ENCODE measurements around the gene KLK13. TPM values are rescaled to one million over a fixed set of nuclear protein-coding genes. Genes with fewer than 3 reads are reported as not detected.

KLK13 gene
- total and polyA plus RNA-seq, 7 donors: 0.58 to 0.60 TPM; not detected in 5

- no peaks in the 10 kb centered on the region for H3K27me3 ChIP-seq
- TF ChIP-seq POLR2AphosphoS5 (IDR thresholded peaks at IDR 0.05): no peak
- no peak for TF ChIP-seq EP300 (IDR thresholded peaks at IDR 0.05)
- TF ChIP-seq CTCF (IDR thresholded peaks at IDR 0.05): no peak
- no peak for TF ChIP-seq POLR2A (IDR thresholded peaks at IDR 0.05)
- H3K4me3 ChIP-seq: no peak overlapping the region
- no peaks in the 10 kb centered on the region for H3K36me3 ChIP-seq
- H3K4me1 ChIP-seq: peaks cover 0 to 5% (median 0%) of the 10 kb centered on the region in 4 donors
- intact Hi-C loops (cut with DNase I): no loop called here
- 83 to 91% methylated on average over 10 of the region's 10 CpGs for WGBS, 2 donors
- H3K27ac ChIP-seq: no peak overlapping the region
- H3K9me3 ChIP-seq: no peaks in the 10 kb centered on the region
- no peak for DNase-seq
Observed at GRCh38 chr19:51091126-51091525, 26.2 kb upstream of the KLK13 start.

- WGBS, 2 donors: 70 to 71% methylated on average over 8 of the region's 8 CpGs
- Histone ChIP-seq H3K36me3 (no peaks in the 10 kb centered on the region), H3K9me3 (no peaks in the 10 kb centered on the region), H3K27ac (no peak overlapping the region), H3K4me1 (peaks cover 0 to 5% (median 0%) of the 10 kb centered on the region in 4 donors), H3K27me3 (no peaks in the 10 kb centered on the region), H3K4me3 (no peak overlapping the region)
- no peak for DNase-seq
- TF ChIP-seq POLR2AphosphoS5 (IDR thresholded peaks at IDR 0.05) (no peak), CTCF (IDR thresholded peaks at IDR 0.05) (no peak), EP300 (IDR thresholded peaks at IDR 0.05) (no peak), POLR2A (IDR thresholded peaks at IDR 0.05) (no peak)
- intact Hi-C loops (cut with DNase I): no loop called here
Observed at GRCh38 chr19:51090471-51090870, 25.6 kb upstream of the KLK13 start.

GRCh38 chr19:51089786-51090185 is 24.9 kb upstream of the KLK13 start:
- TF ChIP-seq EP300 (IDR thresholded peaks at IDR 0.05): no peak
- TF ChIP-seq POLR2AphosphoS5 (IDR thresholded peaks at IDR 0.05): no peak
- no peak for TF ChIP-seq CTCF (IDR thresholded peaks at IDR 0.05)
- TF ChIP-seq POLR2A (IDR thresholded peaks at IDR 0.05): no peak
- no peaks in the 10 kb centered on the region for H3K27me3 ChIP-seq
- 88 to 93% methylated on average over 17 of the region's 17 CpGs for WGBS, 2 donors
- H3K9me3 ChIP-seq: no peaks in the 10 kb centered on the region
- no peak overlapping the region for H3K4me3 ChIP-seq
- intact Hi-C loops (cut with DNase I): no loop called here
- no peaks in the 10 kb centered on the region for H3K36me3 ChIP-seq
- DNase-seq: no peak
- H3K27ac ChIP-seq: no peak overlapping the region
- no peaks in the 10 kb centered on the region for H3K4me1 ChIP-seq

- intact Hi-C loops (cut with DNase I): no loop called here
- no peak for DNase-seq
- H3K9me3 ChIP-seq: no peaks in the 10 kb centered on the region
- H3K4me3 ChIP-seq: no peak overlapping the region
- WGBS, 2 donors: 88 to 90% methylated on average over 18 of the region's 18 CpGs
- H3K27ac ChIP-seq: no peak overlapping the region
- H3K36me3 ChIP-seq: no peaks in the 10 kb centered on the region
- no peak for TF ChIP-seq POLR2AphosphoS5 (IDR thresholded peaks at IDR 0.05)
- peaks cover 0 to 9% (median 0%) of the 10 kb centered on the region in 3 donors for H3K27me3 ChIP-seq
- H3K4me1 ChIP-seq: no peaks in the 10 kb centered on the region
Observed at GRCh38 chr19:51086153-51086850, 21.4 kb upstream of the KLK13 start.

- Histone ChIP-seq H3K27ac (no peak overlapping the region), H3K36me3 (no peaks in the 10 kb centered on the region), H3K9me3 (no peaks in the 10 kb centered on the region), H3K27me3 (peaks cover 0 to 11% (median 0%) of the 10 kb centered on the region in 3 donors), H3K4me1 (no peaks in the 10 kb centered on the region), H3K4me3 (no peak overlapping the region)
- intact Hi-C loops (cut with DNase I): no loop called here
- DNase-seq: no peak
- WGBS, 2 donors: 70 to 80% methylated on average over 7 of the region's 7 CpGs
- TF ChIP-seq POLR2AphosphoS5 (IDR thresholded peaks at IDR 0.05): no peak
- no peak for TF ChIP-seq POLR2A (IDR thresholded peaks at IDR 0.05)
- no peak for TF ChIP-seq EP300 (IDR thresholded peaks at IDR 0.05)
- TF ChIP-seq CTCF (IDR thresholded peaks at IDR 0.05): no peak
Observed at GRCh38 chr19:51084505-51084904, 19.6 kb upstream of the KLK13 start.

All from sigmoid colon (tissue), 7 donors.